SK-N-MC (cell line): ENCODE results near the gene ARHGAP28.

Experiments used
- EZH2 ChIP-seq: fragments of 200-600 bp; sonication (generic); IDR thresholded peaks from one replicate; pipeline ENCODE4 v1.6.1; 2017; ENCODE audit warnings: antibody characterized with exemption
- POLR2AphosphoS5 ChIP-seq: IDR thresholded peaks from 2 replicates; pipeline ENCODE4 v1.6.1; 2012; ENCODE audit warnings: mild to moderate bottlenecking, low read depth, low read length, borderline replicate concordance

GRCh38 chr18:6708890-6709289, 20.6 kb upstream of the ARHGAP28 start:
- TF ChIP-seq EZH2 (no peak), POLR2AphosphoS5 (no peak)
